GM21515 (cell line): ENCODE results near the gene TMEM98.
"Not testable (repeated sequence)": the region's sequence is repeated elsewhere in the genome, so short reads cannot be mapped to it uniquely, and the experiment has no call there.

Experiments used
- ATAC-seq: cut with Tn5 transposase; IDR thresholded peaks from one replicate; pipeline ENCODE4 v1.9.1; 2021; ENCODE audit not compliant: unreplicated experiment

The TMEM98 gene

GRCh38 chr17:32941419-32942032 is 13.6 kb downstream of the TMEM98 start:
- no peak for ATAC-seq

GRCh38 chr17:32943206-32943605 is 15.3 kb downstream of the TMEM98 start:
- ATAC-seq = no peak

GRCh38 chr17:32943647-32944191 is 15.8 kb downstream of the TMEM98 start:
- no peak for ATAC-seq

GRCh38 chr17:32944248-32945020 is 16.5 kb downstream of the TMEM98 start:
- ATAC-seq = no peak

- ATAC-seq = no peak
Observed at GRCh38 chr17:32946375-32947135, 18.6 kb downstream of the TMEM98 start.

- no peak for ATAC-seq
Observed at GRCh38 chr17:32947736-32948135, 19.8 kb downstream of the TMEM98 start.

GRCh38 chr17:32949181-32949580 is 21.2 kb downstream of the TMEM98 start:
- no peak for ATAC-seq

- not testable (repeated sequence) for ATAC-seq
Observed at GRCh38 chr17:32952491-32952890, 24.5 kb downstream of the TMEM98 start.

- no peak for ATAC-seq
Observed at GRCh38 chr17:32953045-32953444, 25.1 kb downstream of the TMEM98 start.

- no peak for ATAC-seq
Observed at GRCh38 chr17:32953857-32954256, 25.9 kb downstream of the TMEM98 start.

- ATAC-seq = no peak
Observed at GRCh38 chr17:32954477-32954876, 26.5 kb downstream of the TMEM98 start.

GRCh38 chr17:32955155-32955554 is 27.2 kb downstream of the TMEM98 start:
- no peak for ATAC-seq

GRCh38 chr17:32956240-32956970 is 28.5 kb downstream of the TMEM98 start:
- ATAC-seq = no peak

GRCh38 chr17:32958418-32958817 is 30.5 kb downstream of the TMEM98 start:
- ATAC-seq = no peak

- no peak for ATAC-seq
Observed at GRCh38 chr17:32960815-32961214, 32.9 kb downstream of the TMEM98 start.

GRCh38 chr17:32962320-32962711 is 34.4 kb downstream of the TMEM98 start:
- ATAC-seq = no peak

GRCh38 chr17:32964541-32964940 is 36.6 kb downstream of the TMEM98 start:
- ATAC-seq = no peak

- not testable (repeated sequence) for ATAC-seq
Observed at GRCh38 chr17:32969231-32969630, 41.3 kb downstream of the TMEM98 start.

GRCh38 chr17:32970281-32970680 is 42.3 kb downstream of the TMEM98 start:
- ATAC-seq = peak; percentile 52

- no peak for ATAC-seq
Observed at GRCh38 chr17:32971171-32971570, 43.2 kb downstream of the TMEM98 start.

GRCh38 chr17:32976131-32976530 is 48.2 kb downstream of the TMEM98 start:
- no peak for ATAC-seq
